HG02870 (cell line): ENCODE results near the gene ADCY6.

Experiments used
- ATAC-seq: cut with Tn5 transposase; IDR thresholded peaks from one replicate; pipeline ENCODE4 v1.9.1; 2021; ENCODE audit warnings: mild to moderate bottlenecking, moderate library complexity; ENCODE audit not compliant: unreplicated experiment

Gene ADCY6

GRCh38 chr12:48788854-48789775 lies at the start of gene ADCY6:
Gene ADCY6 (minus strand): TSS chr12:48789089. CDS start chr12:48783434, 5,655 bp downstream.
- ATAC-seq: no peak

GRCh38 chr12:48838048-48838447 lies 49.2 kb upstream of the ADCY6 start:
- ATAC-seq: no peak

GRCh38 chr12:48832321-48833060 lies 43.6 kb upstream of the ADCY6 start:
- no peak for ATAC-seq

GRCh38 chr12:48831257-48831656 lies 42.4 kb upstream of the ADCY6 start:
- ATAC-seq: no peak

GRCh38 chr12:48828841-48829575 lies 40.1 kb upstream of the ADCY6 start:
- no peak for ATAC-seq

GRCh38 chr12:48828293-48828692 lies 39.4 kb upstream of the ADCY6 start:
- ATAC-seq: no peak

GRCh38 chr12:48827513-48828096 lies 38.7 kb upstream of the ADCY6 start:
- ATAC-seq: no peak

GRCh38 chr12:48827026-48827425 lies 38.1 kb upstream of the ADCY6 start:
- ATAC-seq: no peak

GRCh38 chr12:48826209-48826855 lies 37.4 kb upstream of the ADCY6 start:
- no peak for ATAC-seq

- ATAC-seq: no peak
These were observed 36.0 kb upstream of the ADCY6 start for GRCh38 chr12:48824905-48825304.

- ATAC-seq: no peak
These were observed 35.2 kb upstream of the ADCY6 start for GRCh38 chr12:48824112-48824511.

- no peak for ATAC-seq
These were observed 34.4 kb upstream of the ADCY6 start for GRCh38 chr12:48823281-48823680.

GRCh38 chr12:48822711-48823110 lies 33.8 kb upstream of the ADCY6 start:
- no peak for ATAC-seq

GRCh38 chr12:48822139-48822538 lies 33.2 kb upstream of the ADCY6 start:
- no peak for ATAC-seq

GRCh38 chr12:48819986-48820725 lies 31.3 kb upstream of the ADCY6 start:
- ATAC-seq: no peak

GRCh38 chr12:48818831-48819590 lies 30.1 kb upstream of the ADCY6 start:
- ATAC-seq: no peak

- no peak for ATAC-seq
These were observed 29.3 kb upstream of the ADCY6 start, which contains the start of gene CACNB3 for GRCh38 chr12:48817873-48818830. Gene CACNB3 (plus strand): TSS chr12:48818496. CDS start chr12:48818930, 434 bp downstream.
